Esophagus squamous epithelium (tissue), 4 donors: Measurements from ENCODE around the gene ADAMTS14.

ENCODE experiments used
- CTCF ChIP-seq, 6 experiments: fragments of 450-650 bp in 4 of 6; fragments of 200-600 bp in 2 of 6; sonication (generic) in 2 of 6; IDR thresholded peaks; one replicate each; pipeline ENCODE4 v1.5.1; 2016 to 2019; ENCODE audit warnings: antibody characterized with exemption in 6 of 6, mild to moderate bottlenecking in 4 of 6, moderate library complexity in 4 of 6
- POLR2A ChIP-seq, 4 donors: fragments of 450-650 bp; IDR thresholded peaks; one replicate each; pipeline ENCODE4 v1.6.1; 2017; ENCODE audit warnings: antibody characterized with exemption in 4 of 4, mild to moderate bottlenecking in 4 of 4, moderate library complexity in 3 of 4

DNA sequence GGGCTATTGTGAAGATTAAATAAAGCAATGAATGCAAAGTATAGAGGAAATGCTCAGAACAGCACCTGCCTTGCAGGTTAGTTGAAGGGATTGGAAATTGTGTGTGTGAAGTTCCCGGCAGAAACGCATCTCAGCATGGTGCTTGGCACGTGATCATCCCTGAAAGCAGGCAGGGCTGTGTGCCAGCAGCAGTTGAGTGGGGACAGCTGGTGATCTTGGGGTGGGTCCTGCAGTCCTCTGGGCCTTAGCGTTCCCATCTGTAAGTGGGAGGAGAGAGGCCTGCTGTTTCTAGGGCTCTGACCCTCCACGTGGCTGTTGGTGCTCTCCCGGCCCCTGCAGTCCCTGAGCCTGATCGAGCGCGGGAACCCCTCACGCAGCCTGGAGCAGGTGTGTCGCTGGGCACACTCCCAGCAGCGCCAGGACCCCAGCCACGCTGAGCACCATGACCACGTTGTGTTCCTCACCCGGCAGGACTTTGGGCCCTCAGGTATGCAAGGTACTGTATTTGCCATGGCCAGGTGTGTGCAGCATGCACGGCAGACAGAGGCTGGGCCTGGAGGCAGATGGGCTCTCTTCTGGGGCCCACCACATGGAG is 57.6 kb downstream of the ADAMTS14 start:
- TF ChIP-seq CTCF (IDR thresholded peaks at IDR 0.05) = no peak
- no peak for TF ChIP-seq POLR2A (IDR thresholded peaks at IDR 0.05)
